ENCODE data around the gene NUBPL. TPM values are rescaled to one million over a fixed set of nuclear protein-coding genes. Genes with fewer than 3 reads are reported as not detected.
A peak's percentile ranks its signal among the peaks of the same experiment; 100 is the strongest.

NUBPL gene
- total RNA-seq, 4 donors from 2014 or later, result 4.6 to 8.8 (median 7.7) TPM

DNA sequence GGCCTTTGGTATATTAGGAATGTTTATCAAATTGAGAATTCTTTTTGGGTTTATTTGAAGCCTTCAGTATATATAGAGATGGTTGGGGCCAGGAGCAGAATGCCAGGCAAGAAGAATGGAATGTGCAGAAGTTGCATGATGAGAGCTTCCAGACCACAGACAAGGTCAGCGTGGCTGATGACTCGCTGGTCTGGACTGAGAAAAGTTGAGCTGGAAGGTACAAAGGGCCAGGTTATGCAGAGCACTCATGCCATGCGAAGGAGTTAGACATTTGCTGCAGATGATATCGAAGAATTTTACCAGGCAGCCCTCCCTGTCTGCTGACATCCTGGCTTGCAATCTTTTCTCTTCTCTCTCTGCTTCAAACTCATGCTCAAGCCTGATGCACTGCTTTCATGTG, 319.7 kb downstream of the NUBPL start:
- no peaks in the 10 kb centered on the region for H3K9me3 ChIP-seq
- no peaks in the 10 kb centered on the region for H3K27me3 ChIP-seq
- DNase-seq, result peak in 1 of 3 donors; percentile 55
- no peak overlapping the region for H3K27ac ChIP-seq
- no peaks in the 10 kb centered on the region for H3K4me1 ChIP-seq
- no peaks in the 10 kb centered on the region for H3K36me3 ChIP-seq
- TF ChIP-seq POLR2A (IDR thresholded peaks at IDR 0.05), result no peak
- TF ChIP-seq, protein P1, sequence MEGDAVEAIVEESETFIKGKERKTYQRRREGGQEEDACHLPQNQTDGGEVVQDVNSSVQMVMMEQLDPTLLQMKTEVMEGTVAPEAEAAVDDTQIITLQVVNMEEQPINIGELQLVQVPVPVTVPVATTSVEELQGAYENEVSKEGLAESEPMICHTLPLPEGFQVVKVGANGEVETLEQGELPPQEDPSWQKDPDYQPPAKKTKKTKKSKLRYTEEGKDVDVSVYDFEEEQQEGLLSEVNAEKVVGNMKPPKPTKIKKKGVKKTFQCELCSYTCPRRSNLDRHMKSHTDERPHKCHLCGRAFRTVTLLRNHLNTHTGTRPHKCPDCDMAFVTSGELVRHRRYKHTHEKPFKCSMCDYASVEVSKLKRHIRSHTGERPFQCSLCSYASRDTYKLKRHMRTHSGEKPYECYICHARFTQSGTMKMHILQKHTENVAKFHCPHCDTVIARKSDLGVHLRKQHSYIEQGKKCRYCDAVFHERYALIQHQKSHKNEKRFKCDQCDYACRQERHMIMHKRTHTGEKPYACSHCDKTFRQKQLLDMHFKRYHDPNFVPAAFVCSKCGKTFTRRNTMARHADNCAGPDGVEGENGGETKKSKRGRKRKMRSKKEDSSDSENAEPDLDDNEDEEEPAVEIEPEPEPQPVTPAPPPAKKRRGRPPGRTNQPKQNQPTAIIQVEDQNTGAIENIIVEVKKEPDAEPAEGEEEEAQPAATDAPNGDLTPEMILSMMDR (IDR thresholded peaks at IDR 0.05), result no peak
- H3K4me3 ChIP-seq, result no peak overlapping the region

DNA sequence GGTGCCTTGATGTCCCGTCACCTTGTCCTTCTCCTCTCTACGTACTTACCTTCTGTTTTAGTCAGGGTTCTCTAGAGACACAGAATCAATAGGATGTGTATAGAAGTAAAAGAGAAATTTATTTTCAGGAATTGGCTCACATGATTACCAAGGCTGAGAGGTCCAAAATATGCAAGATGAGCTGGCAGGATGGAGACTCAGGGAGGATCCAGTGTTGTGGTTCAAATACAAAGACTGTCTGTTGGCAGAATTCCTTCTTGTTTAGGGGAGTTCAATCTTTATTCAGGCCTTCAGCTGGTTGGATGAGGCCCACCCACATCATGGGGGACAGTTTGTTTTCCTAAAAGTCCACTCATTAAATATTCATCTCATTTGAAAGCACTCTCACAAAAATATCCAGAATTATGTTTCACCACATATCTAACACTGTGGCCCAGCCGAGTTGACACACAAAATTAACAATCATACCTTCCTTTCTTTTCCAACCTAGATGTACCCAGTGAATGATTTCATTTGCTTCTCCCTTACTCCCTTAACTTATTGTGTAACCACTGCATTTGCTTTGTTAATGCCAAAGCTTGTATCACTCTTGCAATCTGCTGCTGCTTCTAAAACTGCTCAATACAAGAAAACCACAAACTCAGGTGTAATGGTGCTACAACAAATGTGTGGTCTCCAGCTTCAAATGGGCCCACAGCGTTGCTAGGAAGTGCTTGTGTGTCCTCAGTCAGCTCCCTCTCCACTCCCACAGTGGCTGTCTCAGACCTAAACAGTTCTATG, 320.5 kb downstream of the NUBPL start:
- TF ChIP-seq POLR2A (IDR thresholded peaks at IDR 0.05), result no peak
- TF ChIP-seq, protein P1 (IDR thresholded peaks at IDR 0.05), result no peak
- H3K4me3 ChIP-seq, result no peak overlapping the region
- H3K27ac ChIP-seq, result no peak overlapping the region
- H3K27me3 ChIP-seq, result no peaks in the 10 kb centered on the region
- H3K36me3 ChIP-seq, result no peaks in the 10 kb centered on the region
- no peaks in the 10 kb centered on the region for H3K9me3 ChIP-seq
- no peaks in the 10 kb centered on the region for H3K4me1 ChIP-seq
- no peak for DNase-seq

GRCh38 chr14:31884238-31884637, 323.0 kb downstream of the NUBPL start:
- Histone ChIP-seq H3K4me1 (no peaks in the 10 kb centered on the region), H3K27me3 (no peaks in the 10 kb centered on the region), H3K4me3 (no peak overlapping the region), H3K36me3 (no peaks in the 10 kb centered on the region), H3K9me3 (no peaks in the 10 kb centered on the region), H3K27ac (no peak overlapping the region)
- no peak for DNase-seq
- TF ChIP-seq, protein P1 (IDR thresholded peaks at IDR 0.05), result no peak
- TF ChIP-seq POLR2A (IDR thresholded peaks at IDR 0.05), result no peak

DNA sequence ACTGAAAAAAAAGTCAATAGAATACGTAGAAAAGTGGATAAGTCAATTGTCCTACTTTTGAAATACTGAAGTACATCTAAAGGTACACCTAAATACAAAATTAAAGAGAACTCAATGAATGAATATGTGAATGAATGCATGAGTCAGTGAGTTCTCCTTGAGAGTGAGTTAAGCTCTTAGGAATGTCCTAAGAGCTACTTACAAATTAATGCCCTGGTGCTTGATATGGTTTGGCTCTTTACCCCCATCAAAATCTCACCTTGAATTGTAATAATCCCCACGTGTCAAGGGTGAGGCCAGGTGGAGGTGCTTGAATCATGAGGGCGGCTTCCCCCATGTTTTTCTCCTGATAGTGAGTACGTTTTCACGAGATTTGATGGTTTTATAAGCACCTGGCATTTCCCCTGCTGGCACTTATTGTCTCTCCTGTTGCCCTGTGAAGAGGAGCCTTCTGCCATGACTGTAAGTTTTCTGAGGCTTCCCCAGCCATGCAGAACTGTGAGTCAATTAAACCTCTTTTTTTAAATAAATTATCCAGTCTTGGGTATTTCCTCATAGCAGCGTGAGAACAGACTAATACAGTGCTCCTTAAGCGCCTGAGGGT, 323.7 kb downstream of the NUBPL start:
- no peaks in the 10 kb centered on the region for H3K27me3 ChIP-seq
- no peak overlapping the region for H3K27ac ChIP-seq
- H3K4me3 ChIP-seq, result no peak overlapping the region
- DNase-seq, result no peak
- H3K4me1 ChIP-seq, result no peaks in the 10 kb centered on the region
- H3K9me3 ChIP-seq, result no peaks in the 10 kb centered on the region
- no peaks in the 10 kb centered on the region for H3K36me3 ChIP-seq
- TF ChIP-seq, protein P1 (IDR thresholded peaks at IDR 0.05), result no peak
- TF ChIP-seq POLR2A (IDR thresholded peaks at IDR 0.05), result no peak

DNA sequence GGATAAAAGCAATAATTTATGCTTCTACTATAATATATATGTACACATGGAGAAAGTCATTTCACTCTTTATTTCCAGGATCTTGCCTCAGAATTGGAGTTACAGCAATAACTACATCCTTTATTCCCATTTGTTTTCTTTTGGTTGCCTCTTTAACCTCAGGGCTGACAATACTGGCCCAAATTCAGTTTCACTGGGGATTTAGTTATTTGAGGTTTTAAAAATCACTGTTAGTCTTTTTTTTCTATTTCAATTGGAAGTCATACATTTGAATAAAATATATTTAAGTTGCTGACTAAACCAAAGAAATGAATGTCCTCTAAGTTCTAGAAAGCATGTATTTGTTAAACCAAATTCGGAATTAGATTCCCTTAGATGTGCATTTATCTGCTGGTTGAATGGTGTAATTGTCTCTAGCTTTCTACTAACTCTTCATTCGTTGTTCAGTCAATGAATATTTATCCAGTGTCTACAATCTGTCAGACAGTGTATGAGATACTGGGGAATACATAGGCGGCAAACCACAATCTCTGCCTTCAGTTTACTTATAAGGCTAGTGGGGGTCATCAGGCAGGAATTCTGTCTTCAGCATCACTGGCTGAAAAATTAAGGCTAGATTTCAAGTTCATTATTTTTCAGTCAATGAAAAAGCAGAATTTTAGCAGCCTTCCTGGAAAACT, 325.1 kb downstream of the NUBPL start:
- no peak for TF ChIP-seq POLR2A (IDR thresholded peaks at IDR 0.05)
- TF ChIP-seq, protein P1 (IDR thresholded peaks at IDR 0.05), result no peak

More for the DNA sequence above, 325.1 kb downstream of the NUBPL start:
- Histone ChIP-seq H3K27ac (no peak overlapping the region), H3K27me3 (no peaks in the 10 kb centered on the region), H3K4me1 (no peaks in the 10 kb centered on the region), H3K36me3 (no peaks in the 10 kb centered on the region), H3K4me3 (no peak overlapping the region), H3K9me3 (no peaks in the 10 kb centered on the region)
- DNase-seq, result no peak

All from Peyer's patch (tissue), 4 donors.